H9 (cell line): ENCODE measurements around the gene SP5. TPM values are rescaled to one million over a fixed set of nuclear protein-coding genes. Genes with fewer than 3 reads are reported as not detected.

Source experiments
- DNase-seq: peaks from one replicate; pipeline ENCODE4 v3.0.0-alpha.2; 2017
- H2AFZ ChIP-seq: one replicate; pipeline ENCODE4 v1.6.1; 2013; ENCODE audit warnings: mild to moderate bottlenecking, low read length, control low read depth, moderate library complexity
- H2AK5ac ChIP-seq: 2 replicates; pipeline ENCODE4 v1.6.1; 2013; ENCODE audit warnings: low read length, control low read depth, mixed read lengths; ENCODE audit not compliant: insufficient read length
- H2BK120ac ChIP-seq: one replicate; pipeline ENCODE4 v1.6.1; 2013; ENCODE audit warnings: low read depth, mild to moderate bottlenecking, low read length, control low read depth, inconsistent platforms; ENCODE audit not compliant: poor library complexity, severe bottlenecking
- H2BK12ac ChIP-seq: 2 replicates; pipeline ENCODE4 v1.6.1; 2013; ENCODE audit warnings: low read length, control low read depth, mixed read lengths, low read depth; ENCODE audit not compliant: insufficient read length
- H2BK15ac ChIP-seq: 2 replicates; pipeline ENCODE4 v1.6.1; 2013; ENCODE audit warnings: low read depth, low read length, control low read depth
- H2BK20ac ChIP-seq: one replicate; pipeline ENCODE4 v1.6.1; 2013; ENCODE audit warnings: low read depth, mild to moderate bottlenecking, low read length, control low read depth, inconsistent platforms; ENCODE audit not compliant: poor library complexity, severe bottlenecking
- H2BK5ac ChIP-seq: 2 replicates; pipeline ENCODE4 v1.6.1; 2013; ENCODE audit warnings: low read length, control low read depth, mixed read lengths; ENCODE audit not compliant: insufficient read length
- H3K14ac ChIP-seq: 2 replicates; pipeline ENCODE4 v1.6.1; 2013; ENCODE audit warnings: low read length, control low read depth; ENCODE audit not compliant: insufficient read depth
- H3K18ac ChIP-seq: 2 replicates; pipeline ENCODE4 v1.6.1; 2013; ENCODE audit warnings: low read depth, mild to moderate bottlenecking, mixed read lengths, low read length, control low read depth; ENCODE audit not compliant: insufficient read length
- H3K23ac ChIP-seq: 2 replicates; pipeline ENCODE4 v1.6.1; 2013; ENCODE audit warnings: low read length, control low read depth, mixed read lengths, low read depth; ENCODE audit not compliant: insufficient read length
- H3K23me2 ChIP-seq: 2 replicates; pipeline ENCODE4 v1.6.1; 2013; ENCODE audit warnings: low read depth, mild to moderate bottlenecking, mixed read lengths, low read length, control low read depth; ENCODE audit not compliant: insufficient read length, poor library complexity, severe bottlenecking
- H3K27ac ChIP-seq: 2 replicates; pipeline ENCODE4 v1.5.1; 2013; ENCODE audit warnings: low read length, control low read depth, mixed read lengths, low read depth; ENCODE audit not compliant: insufficient read length
- H3K27me3 ChIP-seq: 2 replicates; pipeline ENCODE4 v1.6.1; 2013; ENCODE audit warnings: low read length, control low read depth, inconsistent platforms; ENCODE audit not compliant: insufficient read depth
- H3K4ac ChIP-seq: 2 replicates; pipeline ENCODE4 v1.6.1; 2013; ENCODE audit warnings: low read depth, mild to moderate bottlenecking, control low read depth, inconsistent platforms, low read length, moderate library complexity
- H3K4me1 ChIP-seq: 2 replicates; pipeline ENCODE4 v1.6.1; 2013; ENCODE audit warnings: low read length, control low read depth, inconsistent platforms; ENCODE audit not compliant: insufficient read depth
- H3K4me2 ChIP-seq: 2 replicates; pipeline ENCODE4 v1.6.1; 2013; ENCODE audit warnings: low read length, control low read depth, mixed read lengths; ENCODE audit not compliant: insufficient read length, insufficient read depth
- H3K56ac ChIP-seq: 2 replicates; pipeline ENCODE4 v1.6.1; 2013; ENCODE audit warnings: low read depth, mild to moderate bottlenecking, mixed read lengths, low read length, control low read depth; ENCODE audit not compliant: insufficient read length
- H3K79me1 ChIP-seq: 2 replicates; pipeline ENCODE4 v1.6.1; 2013; ENCODE audit warnings: low read depth, mild to moderate bottlenecking, moderate library complexity, low read length, control low read depth, inconsistent platforms; ENCODE audit not compliant: insufficient read depth, poor library complexity, severe bottlenecking
- H3K79me2 ChIP-seq: 2 replicates; pipeline ENCODE4 v1.6.1; 2013; ENCODE audit warnings: low read length, control low read depth, inconsistent platforms; ENCODE audit not compliant: insufficient read depth
- H3K9ac ChIP-seq: 2 replicates; pipeline ENCODE4 v1.6.1; 2013; ENCODE audit warnings: low read length, control low read depth, mixed read lengths; ENCODE audit not compliant: insufficient read length; ENCODE audit errors: extremely low read depth
- H3K9me3 ChIP-seq: one replicate; pipeline ENCODE4 v1.6.1; 2013; ENCODE audit warnings: low read depth, low read length, inconsistent platforms; ENCODE audit not compliant: control insufficient read depth
- H3T11ph ChIP-seq: one replicate; pipeline ENCODE4 v1.6.1; 2013; ENCODE audit warnings: mild to moderate bottlenecking, low read length, control low read depth, inconsistent platforms
- H4K20me1 ChIP-seq: one replicate; pipeline ENCODE4 v1.6.1; 2013; ENCODE audit not compliant: control insufficient read depth, insufficient read length, insufficient read depth
- H4K5ac ChIP-seq: 2 replicates; pipeline ENCODE4 v1.6.1; 2013; ENCODE audit warnings: low read depth, mild to moderate bottlenecking, mixed read lengths, low read length, control low read depth; ENCODE audit not compliant: insufficient read length
- H4K8ac ChIP-seq: replicated peaks from 2 replicates; pipeline ENCODE4 v1.6.1; 2013; ENCODE audit warnings: low read length, control low read depth, mixed read lengths, low read depth; ENCODE audit not compliant: insufficient read length
- H4K91ac ChIP-seq: 2 replicates; pipeline ENCODE4 v1.6.1; 2013; ENCODE audit warnings: low read depth, mild to moderate bottlenecking, moderate library complexity, mixed read lengths, low read length, control low read depth; ENCODE audit not compliant: insufficient read length
- H3K27ac Mint-ChIP-seq, 3 experiments: 2 replicates in 2 of 3; 3 replicates in 1 of 3; pipeline ENCODE4 v1.8.0; 2020 to 2021; ENCODE audit warnings: mixed read lengths in 3 of 3, mild to moderate bottlenecking in 1 of 3, moderate library complexity in 1 of 3
- H3K27me3 Mint-ChIP-seq: 2 replicates; pipeline ENCODE4 v1.8.0; 2021; ENCODE audit warnings: low read depth, mild to moderate bottlenecking, moderate library complexity, mixed read lengths
- H3K36me3 Mint-ChIP-seq, 3 experiments: 2 replicates in 2 of 3; 3 replicates in 1 of 3; pipeline ENCODE4 v1.8.0; 2020 to 2021; ENCODE audit warnings: low read depth in 3 of 3, mixed read lengths in 3 of 3; ENCODE audit not compliant: insufficient read depth in 1 of 3
- H3K4me1 Mint-ChIP-seq, 2 experiments: 2 replicates each; pipeline ENCODE4 v1.8.0; 2020; ENCODE audit warnings: mixed read lengths in 2 of 2
- H3K4me3 Mint-ChIP-seq, 2 experiments: 2 replicates in 1 of 2; 3 replicates in 1 of 2; pipeline ENCODE4 v1.8.0; 2020 to 2021; ENCODE audit warnings: mild to moderate bottlenecking in 2 of 2, mixed read lengths in 2 of 2, moderate library complexity in 1 of 2
- H3K9me3 Mint-ChIP-seq, 2 experiments: 2 replicates in 1 of 2; 3 replicates in 1 of 2; pipeline ENCODE4 v1.8.0; 2020; ENCODE audit warnings: mild to moderate bottlenecking in 2 of 2, mixed read lengths in 2 of 2, moderate library complexity in 1 of 2
- CTCF ChIP-seq: fragments of 200-600 bp; sonication (generic); conservative IDR thresholded peaks from 3 replicates; pipeline ENCODE4 v1.8.0; 2021; ENCODE audit warnings: antibody characterized with exemption, mild to moderate bottlenecking
- WGBS: extraction: QIAGEN DNeasy Blood & Tissue Kit; methylation state at CpG from one replicate; pipeline ENCODE4 v1.1.7; 2013; ENCODE audit warnings: missing lambda C conversion rate, low lambda C conversion rate, mixed read lengths; ENCODE audit not compliant: insufficient read length; ENCODE audit errors: extremely low coverage; 5-methylcytosine and 5-hydroxymethylcytosine counted together
- total RNA-seq: library from RNA; stranded (reverse); gene quantifications from 2 replicates; pipeline ENCODE4 v1.2.1, GENCODE V29; 2021

The SP5 gene
- total RNA-seq, 1 experiment from 2014 or later: 1.7 TPM

- Histone ChIP-seq H3K9me3 (no peaks in the 10 kb centered on the region), H3K14ac (no peak overlapping the region), H2AK5ac (no peak overlapping the region), H3K9ac (no peak overlapping the region), H4K8ac (no peak overlapping the region), H2AFZ (no peak overlapping the region), H3K4ac (no peak overlapping the region), H3K18ac (no peak overlapping the region), H3K79me1 (no peaks in the 10 kb centered on the region), H4K91ac (no peak overlapping the region), H3K4me1 (no peaks in the 10 kb centered on the region; the same call in 1 of the 2 replicates), H3K4me2 (no peak overlapping the region), H3K27ac (no peak overlapping the region), H3T11ph (no peak overlapping the region), H2BK15ac (no peak overlapping the region), H2BK12ac (no peak overlapping the region), H3K56ac (no peak overlapping the region), H3K23me2 (no peaks in the 10 kb centered on the region), H3K23ac (no peak overlapping the region), H3K27me3 (peaks cover 26% of the 10 kb centered on the region), H3K79me2 (no peaks in the 10 kb centered on the region), H2BK120ac (no peak overlapping the region), H4K20me1 (no peaks in the 10 kb centered on the region), H2BK20ac (no peak overlapping the region), H2BK5ac (no peak overlapping the region), H4K5ac (no peak overlapping the region)
- TF ChIP-seq CTCF: no peak
- Mint-ChIP-seq H3K36me3 (peaks cover under 1 to 5% (median 5%) of the 10 kb centered on the region in 3 experiments), H3K4me1 (peaks cover 44% of the 10 kb centered on the region in 2 experiments), H3K4me3 (no peak overlapping the region), H3K27me3 (peaks cover 75% of the 10 kb centered on the region), H3K9me3 (peaks cover 9% of the 10 kb centered on the region in 2 experiments), H3K27ac (no peak overlapping the region)
- no peak for DNase-seq
- no CpG with 5 or more reads among the region's 16 CpGs for WGBS
Observed at GRCh38 chr2:170707821-170708795, 7.0 kb upstream of the SP5 start.
